HEK293 (cell line): ENCODE results near the gene TRPV5.

Source experiments
- CTCF ChIA-PET: fragments of 350-600 bp; formaldehyde crosslinking; extraction: SDS; loops from one replicate; lab custom pipeline; 2021; ENCODE audit warnings: antibody characterized with exemption; lab: Yijun Ruan, JAX
- POLR2A ChIA-PET: fragments of 300-600 bp; formaldehyde crosslinking; extraction: SDS; loops from one replicate; lab custom pipeline; 2020; ENCODE audit warnings: antibody characterized with exemption, inconsistent platforms; lab: Yijun Ruan, JAX
- H3K27ac ChIP-seq: fragments of 200-500 bp; sonication (Bioruptor generic); 2 replicates; pipeline ENCODE4 v1.5.1; 2014; ENCODE audit warnings: low read depth, low read length, control low read depth, inconsistent platforms; ENCODE audit errors: extremely low read depth
- H3K36me3 ChIP-seq, 2 experiments: fragments of 200-500 bp in 1 of 2; sonication (Bioruptor generic) in 1 of 2; 1 replicate in 1 of 2; 2 replicates in 1 of 2; pipeline ENCODE4 v1.5.1; 2014 to 2017; ENCODE audit warnings: inconsistent platforms in 2 of 2, low read length in 2 of 2; ENCODE audit not compliant: control insufficient read depth in 2 of 2, insufficient read depth in 1 of 2
- H3K4me1 ChIP-seq: fragments of 200-500 bp; sonication (Bioruptor generic); 2 replicates; pipeline ENCODE4 v1.5.1; 2014; ENCODE audit warnings: mild to moderate bottlenecking, low read length, inconsistent platforms; ENCODE audit not compliant: control insufficient read depth, insufficient read depth
- H3K4me3 ChIP-seq: 2 replicates; pipeline ENCODE4 v1.5.1; 2011; ENCODE audit warnings: low read depth, mild to moderate bottlenecking, control low read depth, low read length, moderate library complexity
- H3K9me3 ChIP-seq: fragments of 200-500 bp; sonication (Bioruptor generic); 2 replicates; pipeline ENCODE4 v1.5.1; 2014; ENCODE audit warnings: low read depth, low read length, inconsistent platforms; ENCODE audit not compliant: control insufficient read depth, insufficient read depth
- EGR2 ChIP-seq: fragments of 450-650 bp; formaldehyde crosslinking; IDR thresholded peaks from 2 replicates; pipeline ENCODE4 v1.5.1; 2016; ENCODE audit warnings: low read depth, missing biosample characterization, missing genetic modification characterization
- ELK4 ChIP-seq: IDR thresholded peaks from 2 replicates; pipeline ENCODE4 v1.6.1; 2011; ENCODE audit warnings: mild to moderate bottlenecking, low read depth, low read length, borderline replicate concordance
- SP2 ChIP-seq: fragments of 450-650 bp; formaldehyde crosslinking; IDR thresholded peaks from 2 replicates; pipeline ENCODE4 v1.5.1; 2016; ENCODE audit warnings: missing biosample characterization, missing genetic modification characterization
- SP7 ChIP-seq: fragments of 450-650 bp; formaldehyde crosslinking; IDR thresholded peaks from 2 replicates; pipeline ENCODE4 v1.5.1; 2016; ENCODE audit warnings: missing biosample characterization, missing genetic modification characterization
- TCF7L2 ChIP-seq: IDR thresholded peaks from 2 replicates; pipeline ENCODE4 v1.6.1; 2011; ENCODE audit warnings: low read depth, mild to moderate bottlenecking, inconsistent platforms, low read length, moderate library complexity, borderline replicate concordance
- ZFHX2 ChIP-seq: fragments of 450-650 bp; formaldehyde crosslinking; conservative IDR thresholded peaks from 2 replicates; pipeline ENCODE4 v1.5.1; 2016; ENCODE audit warnings: missing biosample characterization, missing genetic modification characterization
- ZNF10 ChIP-seq: fragments of 450-650 bp; formaldehyde crosslinking; IDR thresholded peaks from 2 replicates; pipeline ENCODE4 v1.5.1; 2017; ENCODE audit warnings: missing biosample characterization, missing genetic modification characterization
- ZNF114 ChIP-seq: fragments of 450-650 bp; formaldehyde crosslinking; IDR thresholded peaks from 2 replicates; pipeline ENCODE4 v1.5.0; 2017; ENCODE audit warnings: missing biosample characterization, missing genetic modification characterization
- ZNF132 ChIP-seq: fragments of 450-650 bp; formaldehyde crosslinking; IDR thresholded peaks from 2 replicates; pipeline ENCODE4 v1.5.1; 2017; ENCODE audit warnings: missing biosample characterization, missing genetic modification characterization, borderline replicate concordance
- ZNF146 ChIP-seq: fragments of 450-650 bp; formaldehyde crosslinking; IDR thresholded peaks from 2 replicates; pipeline ENCODE4 v1.5.1; 2016; ENCODE audit warnings: missing biosample characterization, missing genetic modification characterization
- ZNF248 ChIP-seq: fragments of 450-650 bp; formaldehyde crosslinking; IDR thresholded peaks from 2 replicates; pipeline ENCODE4 v1.5.1; 2017; ENCODE audit warnings: missing biosample characterization, missing genetic modification characterization
- ZNF274 ChIP-seq, 2 experiments: fragments of 200-500 bp in 1 of 2; fragments of 450-650 bp in 1 of 2; sonication (Bioruptor generic) in 1 of 2; formaldehyde crosslinking in 1 of 2; IDR thresholded peaks; 2 replicates each; pipeline versions ENCODE4 v1.5.1 to v1.6.1; 2014 to 2016; ENCODE audit warnings: borderline replicate concordance in 1 of 2, inconsistent platforms in 1 of 2, low read length in 1 of 2, missing biosample characterization in 1 of 2, missing genetic modification characterization in 1 of 2
- ZNF350 ChIP-seq: fragments of 450-650 bp; formaldehyde crosslinking; IDR thresholded peaks from 2 replicates; pipeline ENCODE4 v1.5.0; 2017; ENCODE audit warnings: missing biosample characterization, mild to moderate bottlenecking, missing genetic modification characterization
- ZNF426 ChIP-seq: fragments of 450-650 bp; formaldehyde crosslinking; IDR thresholded peaks from 2 replicates; pipeline ENCODE4 v1.5.1; 2017; ENCODE audit warnings: missing biosample characterization, missing genetic modification characterization, mild to moderate bottlenecking, inconsistent platforms, moderate library complexity
- ZNF510 ChIP-seq: fragments of 450-650 bp; formaldehyde crosslinking; IDR thresholded peaks from 2 replicates; pipeline ENCODE4 v1.5.1; 2018; ENCODE audit warnings: mild to moderate bottlenecking, missing genetic modification characterization, missing biosample characterization; ENCODE audit not compliant: insufficient replicate concordance
- ZNF548 ChIP-seq: fragments of 450-650 bp; formaldehyde crosslinking; IDR thresholded peaks from 2 replicates; pipeline ENCODE4 v1.5.1; 2016; ENCODE audit warnings: missing biosample characterization, missing genetic modification characterization
- ZNF610 ChIP-seq: fragments of 450-650 bp; formaldehyde crosslinking; IDR thresholded peaks from 2 replicates; pipeline ENCODE4 v1.5.1; 2016; ENCODE audit warnings: missing biosample characterization, missing genetic modification characterization, borderline replicate concordance
- ZNF664 ChIP-seq: fragments of 450-650 bp; formaldehyde crosslinking; IDR thresholded peaks from 2 replicates; pipeline ENCODE4 v1.5.1; 2016; ENCODE audit warnings: missing biosample characterization, missing genetic modification characterization
- ZNF677 ChIP-seq: fragments of 450-650 bp; IDR thresholded peaks from 2 replicates; pipeline ENCODE4 v1.5.0; 2018; ENCODE audit warnings: missing biosample characterization, mild to moderate bottlenecking, missing genetic modification characterization, moderate library complexity
- ZNF76 ChIP-seq: fragments of 450-650 bp; formaldehyde crosslinking; IDR thresholded peaks from 2 replicates; pipeline ENCODE4; 2016; ENCODE audit warnings: low read depth, missing biosample characterization, missing genetic modification characterization, borderline replicate concordance
- ZNF785 ChIP-seq: fragments of 450-650 bp; formaldehyde crosslinking; IDR thresholded peaks from 2 replicates; pipeline ENCODE4 v1.5.1; 2016; ENCODE audit warnings: missing biosample characterization, missing genetic modification characterization
- ZNF837 ChIP-seq: fragments of 450-650 bp; formaldehyde crosslinking; IDR thresholded peaks from 2 replicates; pipeline ENCODE4 v1.5.1; 2016; ENCODE audit warnings: missing biosample characterization, missing genetic modification characterization
- ZSCAN30 ChIP-seq: fragments of 450-650 bp; IDR thresholded peaks from 2 replicates; pipeline ENCODE4 v1.5.1; 2018; ENCODE audit warnings: missing biosample characterization, mild to moderate bottlenecking, missing genetic modification characterization, moderate library complexity
- TF ChIP-seq, protein P1 (sequence below): fragments of 450-650 bp; formaldehyde crosslinking; IDR thresholded peaks from 2 replicates; pipeline ENCODE4 v1.5.1; 2016; ENCODE audit warnings: missing biosample characterization, missing genetic modification characterization, low read depth
- TF ChIP-seq, protein P2 (sequence below): fragments of 450-650 bp; formaldehyde crosslinking; IDR thresholded peaks from 2 replicates; pipeline ENCODE4 v1.5.1; 2016; ENCODE audit warnings: missing biosample characterization, missing genetic modification characterization

The TRPV5 gene

DNA sequence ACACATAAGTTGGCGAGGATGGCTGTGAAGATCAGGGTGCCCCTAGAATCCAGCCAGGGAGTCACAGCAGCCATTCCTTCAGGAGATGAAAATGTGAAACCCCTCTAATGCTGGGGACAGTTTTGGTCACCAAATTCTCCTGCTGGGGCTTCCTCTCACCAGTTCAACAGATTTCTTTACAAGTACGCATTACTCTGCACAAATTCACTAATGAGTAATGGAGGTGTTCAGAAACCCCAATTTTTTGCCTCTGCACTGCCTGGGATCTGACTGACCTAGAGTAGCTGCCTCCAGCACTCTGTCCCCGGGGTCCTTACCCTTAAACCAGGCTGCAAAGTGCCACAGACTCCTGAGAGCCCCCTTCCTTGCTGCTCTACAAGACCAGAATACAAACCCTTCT is 16.1 kb downstream of the TRPV5 start (continued):
- TF ChIP-seq ZNF76 (tag by site-specific recombination), result no peak

GRCh38 chr7:142916508-142916907 is 17.0 kb downstream of the TRPV5 start:
- no peak overlapping the region for H3K27ac ChIP-seq
- H3K9me3 ChIP-seq, result no peaks in the 10 kb centered on the region
- H3K4me1 ChIP-seq, result no peaks in the 10 kb centered on the region
- no peak overlapping the region for H3K4me3 ChIP-seq
- ChIA-PET POLR2A (interaction anchor here (0.6 kb wide), 1 partner anchor 392 kb away, joined by 3 read pairs; no protein-coding TSS in a partner anchor), CTCF (interaction anchor here (0.7 to 2.3 kb wide), 5 partner anchors 9 to 298 kb away, joined by 3 to 14 read pairs (median 4); partner anchors contain the start of gene TRPV5)
- H3K36me3 ChIP-seq, result no peaks in the 10 kb centered on the region
- TF ChIP-seq ELK4 (no peak), ZNF785 (no peak), ZNF548 (tag by site-specific recombination) (no peak), SP7 (tag by site-specific recombination) (no peak), ZNF426 (tag by site-specific recombination) (no peak), SP2 (no peak), TCF7L2 (no peak), ZNF274 (IDR thresholded peaks at IDR 0.05; ENCODE audit: low read length) (no peak), ZNF274 (tag by site-specific recombination; IDR thresholded peaks at IDR 0.05; ENCODE audit: borderline replicate concordance) (no peak), ZNF677 (no peak), ZNF146 (tag by site-specific recombination) (no peak), ZNF248 (no peak), ZNF76 (tag by site-specific recombination) (no peak), ZNF350 (tag by site-specific recombination) (no peak), ZNF837 (tag by site-specific recombination) (no peak), ZFHX2 (tag by site-specific recombination) (no peak)
- TF ChIP-seq, protein P1, sequence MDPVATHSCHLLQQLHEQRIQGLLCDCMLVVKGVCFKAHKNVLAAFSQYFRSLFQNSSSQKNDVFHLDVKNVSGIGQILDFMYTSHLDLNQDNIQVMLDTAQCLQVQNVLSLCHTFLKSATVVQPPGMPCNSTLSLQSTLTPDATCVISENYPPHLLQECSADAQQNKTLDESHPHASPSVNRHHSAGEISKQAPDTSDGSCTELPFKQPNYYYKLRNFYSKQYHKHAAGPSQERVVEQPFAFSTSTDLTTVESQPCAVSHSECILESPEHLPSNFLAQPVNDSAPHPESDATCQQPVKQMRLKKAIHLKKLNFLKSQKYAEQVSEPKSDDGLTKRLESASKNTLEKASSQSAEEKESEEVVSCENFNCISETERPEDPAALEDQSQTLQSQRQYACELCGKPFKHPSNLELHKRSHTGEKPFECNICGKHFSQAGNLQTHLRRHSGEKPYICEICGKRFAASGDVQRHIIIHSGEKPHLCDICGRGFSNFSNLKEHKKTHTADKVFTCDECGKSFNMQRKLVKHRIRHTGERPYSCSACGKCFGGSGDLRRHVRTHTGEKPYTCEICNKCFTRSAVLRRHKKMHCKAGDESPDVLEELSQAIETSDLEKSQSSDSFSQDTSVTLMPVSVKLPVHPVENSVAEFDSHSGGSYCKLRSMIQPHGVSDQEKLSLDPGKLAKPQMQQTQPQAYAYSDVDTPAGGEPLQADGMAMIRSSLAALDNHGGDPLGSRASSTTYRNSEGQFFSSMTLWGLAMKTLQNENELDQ (tag by site-specific recombination), result no peak

GRCh38 chr7:142915315-142915714 is 18.2 kb downstream of the TRPV5 start:
- ChIA-PET CTCF (interaction anchor here (0.7 to 2.3 kb wide), 4 partner anchors 10 to 531 kb away, joined by 3 to 14 read pairs (median 6); no protein-coding TSS in a partner anchor), POLR2A (no interaction called here)
- no peaks in the 10 kb centered on the region for H3K36me3 ChIP-seq
- no peak overlapping the region for H3K27ac ChIP-seq
- H3K9me3 ChIP-seq, result no peaks in the 10 kb centered on the region
- H3K4me1 ChIP-seq, result no peaks in the 10 kb centered on the region
- H3K4me3 ChIP-seq, result no peak overlapping the region
- TF ChIP-seq EGR2 (tag by site-specific recombination) (no peak), ZNF114 (tag by site-specific recombination) (no peak), ZNF132 (tag by site-specific recombination) (no peak), ZSCAN30 (no peak), ZNF10 (no peak), ZNF664 (tag by site-specific recombination) (no peak), ZNF610 (tag by site-specific recombination) (no peak), ZNF510 (tag by site-specific recombination) (no peak)
- TF ChIP-seq, protein P1 (tag by site-specific recombination), result no peak
- TF ChIP-seq, protein P2, sequence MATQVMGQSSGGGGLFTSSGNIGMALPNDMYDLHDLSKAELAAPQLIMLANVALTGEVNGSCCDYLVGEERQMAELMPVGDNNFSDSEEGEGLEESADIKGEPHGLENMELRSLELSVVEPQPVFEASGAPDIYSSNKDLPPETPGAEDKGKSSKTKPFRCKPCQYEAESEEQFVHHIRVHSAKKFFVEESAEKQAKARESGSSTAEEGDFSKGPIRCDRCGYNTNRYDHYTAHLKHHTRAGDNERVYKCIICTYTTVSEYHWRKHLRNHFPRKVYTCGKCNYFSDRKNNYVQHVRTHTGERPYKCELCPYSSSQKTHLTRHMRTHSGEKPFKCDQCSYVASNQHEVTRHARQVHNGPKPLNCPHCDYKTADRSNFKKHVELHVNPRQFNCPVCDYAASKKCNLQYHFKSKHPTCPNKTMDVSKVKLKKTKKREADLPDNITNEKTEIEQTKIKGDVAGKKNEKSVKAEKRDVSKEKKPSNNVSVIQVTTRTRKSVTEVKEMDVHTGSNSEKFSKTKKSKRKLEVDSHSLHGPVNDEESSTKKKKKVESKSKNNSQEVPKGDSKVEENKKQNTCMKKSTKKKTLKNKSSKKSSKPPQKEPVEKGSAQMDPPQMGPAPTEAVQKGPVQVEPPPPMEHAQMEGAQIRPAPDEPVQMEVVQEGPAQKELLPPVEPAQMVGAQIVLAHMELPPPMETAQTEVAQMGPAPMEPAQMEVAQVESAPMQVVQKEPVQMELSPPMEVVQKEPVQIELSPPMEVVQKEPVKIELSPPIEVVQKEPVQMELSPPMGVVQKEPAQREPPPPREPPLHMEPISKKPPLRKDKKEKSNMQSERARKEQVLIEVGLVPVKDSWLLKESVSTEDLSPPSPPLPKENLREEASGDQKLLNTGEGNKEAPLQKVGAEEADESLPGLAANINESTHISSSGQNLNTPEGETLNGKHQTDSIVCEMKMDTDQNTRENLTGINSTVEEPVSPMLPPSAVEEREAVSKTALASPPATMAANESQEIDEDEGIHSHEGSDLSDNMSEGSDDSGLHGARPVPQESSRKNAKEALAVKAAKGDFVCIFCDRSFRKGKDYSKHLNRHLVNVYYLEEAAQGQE (tag by site-specific recombination), result no peak
